GM18505 (cell line): Measurements from ENCODE around the gene RBFOX2.

Experiments used
- ATAC-seq: cut with Tn5 transposase; IDR thresholded peaks from one replicate; pipeline ENCODE4 v1.9.1; 2021; ENCODE audit not compliant: unreplicated experiment
- POLR2A ChIP-seq: IDR thresholded peaks from 4 replicates; pipeline ENCODE4 v1.6.1; 2011; ENCODE audit warnings: borderline replicate concordance; ENCODE audit not compliant: insufficient read depth, insufficient read length; ENCODE audit errors: extremely low read depth

RBFOX2 gene

GRCh38 chr22:35733791-35734516 is 294.7 kb downstream of the RBFOX2 start:
- no peak for ATAC-seq
- TF ChIP-seq POLR2A: no peak

- no peak for ATAC-seq
- no peak for TF ChIP-seq POLR2A
These were observed 295.6 kb downstream of the RBFOX2 start for GRCh38 chr22:35733036-35733435.

GRCh38 chr22:35732116-35732515 is 296.5 kb downstream of the RBFOX2 start:
- ATAC-seq: no peak
- no peak for TF ChIP-seq POLR2A

GRCh38 chr22:35731321-35731720 is 297.3 kb downstream of the RBFOX2 start:
- no peak for ATAC-seq
- no peak for TF ChIP-seq POLR2A

- ATAC-seq: no peak
- no peak for TF ChIP-seq POLR2A
These were observed 299.3 kb downstream of the RBFOX2 start for GRCh38 chr22:35729309-35729698.

- ATAC-seq: no peak
These were observed 299.9 kb downstream of the RBFOX2 start for GRCh38 chr22:35728639-35729308.

GRCh38 chr22:35727436-35727835 is 301.2 kb downstream of the RBFOX2 start:
- ATAC-seq: no peak
- no peak for TF ChIP-seq POLR2A

More at GRCh38 chr22:35728639-35729308, 299.9 kb downstream of the RBFOX2 start:
- TF ChIP-seq POLR2A: no peak

GRCh38 chr22:35726933-35727332 is 301.7 kb downstream of the RBFOX2 start:
- no peak for ATAC-seq
- no peak for TF ChIP-seq POLR2A

- ATAC-seq: no peak
- no peak for TF ChIP-seq POLR2A
These were observed 302.2 kb downstream of the RBFOX2 start for GRCh38 chr22:35726398-35726797.

- TF ChIP-seq POLR2A: no peak
- ATAC-seq: no peak
These were observed 303.1 kb downstream of the RBFOX2 start for GRCh38 chr22:35725521-35725920.

- TF ChIP-seq POLR2A: no peak
- ATAC-seq: no peak
These were observed 306.7 kb downstream of the RBFOX2 start for GRCh38 chr22:35721960-35722359.

- ATAC-seq: no peak
- TF ChIP-seq POLR2A: no peak
These were observed 309.3 kb downstream of the RBFOX2 start for GRCh38 chr22:35719212-35719875.

GRCh38 chr22:35717572-35717971 is 311.1 kb downstream of the RBFOX2 start, which contains the start of gene APOL5:
TSS of gene APOL5 (plus strand) at chr22:35717872. CDS start at chr22:35717872, 0 bp downstream.
- no peak for ATAC-seq

GRCh38 chr22:35712672-35713071 is 316.0 kb downstream of the RBFOX2 start:
- TF ChIP-seq POLR2A: no peak
- no peak for ATAC-seq

More at GRCh38 chr22:35717572-35717971, 311.1 kb downstream of the RBFOX2 start, which contains the start of gene APOL5:
- no peak for TF ChIP-seq POLR2A

- ATAC-seq: no peak
These were observed 317.3 kb downstream of the RBFOX2 start for GRCh38 chr22:35711336-35711735.

More at GRCh38 chr22:35711336-35711735, 317.3 kb downstream of the RBFOX2 start:
- no peak for TF ChIP-seq POLR2A
